ENCODE data around the gene STYXL2.

DNA sequence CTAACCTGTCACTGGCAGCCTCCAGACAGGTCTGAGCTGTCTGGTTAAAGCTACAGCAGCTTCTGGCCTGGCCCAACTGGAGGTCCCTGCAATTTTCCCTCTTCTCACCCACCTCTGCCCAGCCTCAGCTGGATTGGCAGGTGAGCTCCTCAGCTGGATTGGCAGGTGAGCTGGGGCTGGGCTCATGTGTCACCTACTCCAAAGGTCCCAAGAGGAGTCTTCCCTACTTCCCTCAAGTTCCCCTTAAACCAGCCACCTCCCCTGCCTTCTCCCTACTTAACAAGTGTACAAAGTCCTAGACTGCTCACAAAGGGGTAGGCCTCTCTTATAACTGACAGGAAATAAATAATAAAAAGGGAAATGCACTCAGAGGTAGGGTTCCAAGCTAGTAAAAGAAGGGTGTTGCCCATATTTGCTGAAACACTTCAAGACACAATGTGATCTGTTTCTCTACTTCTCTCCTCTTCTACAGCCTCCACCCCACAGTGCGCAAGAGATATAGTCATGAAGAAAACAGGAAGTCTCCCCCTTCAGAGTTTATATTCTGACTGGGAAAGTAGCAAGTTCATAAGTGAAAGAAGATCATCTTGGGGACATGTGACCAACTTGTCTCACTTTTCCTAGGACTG is 3.4 kb upstream of the STYXL2 start, which contains the start of gene GPA33:
- TF ChIP-seq, protein P1, sequence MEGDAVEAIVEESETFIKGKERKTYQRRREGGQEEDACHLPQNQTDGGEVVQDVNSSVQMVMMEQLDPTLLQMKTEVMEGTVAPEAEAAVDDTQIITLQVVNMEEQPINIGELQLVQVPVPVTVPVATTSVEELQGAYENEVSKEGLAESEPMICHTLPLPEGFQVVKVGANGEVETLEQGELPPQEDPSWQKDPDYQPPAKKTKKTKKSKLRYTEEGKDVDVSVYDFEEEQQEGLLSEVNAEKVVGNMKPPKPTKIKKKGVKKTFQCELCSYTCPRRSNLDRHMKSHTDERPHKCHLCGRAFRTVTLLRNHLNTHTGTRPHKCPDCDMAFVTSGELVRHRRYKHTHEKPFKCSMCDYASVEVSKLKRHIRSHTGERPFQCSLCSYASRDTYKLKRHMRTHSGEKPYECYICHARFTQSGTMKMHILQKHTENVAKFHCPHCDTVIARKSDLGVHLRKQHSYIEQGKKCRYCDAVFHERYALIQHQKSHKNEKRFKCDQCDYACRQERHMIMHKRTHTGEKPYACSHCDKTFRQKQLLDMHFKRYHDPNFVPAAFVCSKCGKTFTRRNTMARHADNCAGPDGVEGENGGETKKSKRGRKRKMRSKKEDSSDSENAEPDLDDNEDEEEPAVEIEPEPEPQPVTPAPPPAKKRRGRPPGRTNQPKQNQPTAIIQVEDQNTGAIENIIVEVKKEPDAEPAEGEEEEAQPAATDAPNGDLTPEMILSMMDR (IDR thresholded peaks at IDR 0.05; ENCODE audit: low read length), result no peak
- TF ChIP-seq EZH2 (IDR thresholded peaks at IDR 0.05; ENCODE audit: borderline replicate concordance, low read length), result no peak

Data from OCI-LY1 (cell line).